Stimulated activated CD8-positive, alpha-beta memory T cell treated with anti-CD3 and anti-CD28 coated beads, Interleukin-4, amount 100 ng/mL, for 48 hours (primary cell): Measurements from ENCODE around the gene WNT1.

Experiments
- DNase-seq: peaks from one replicate; pipeline ENCODE4 v3.0.0-alpha.2; 2020

WNT1 gene

GRCh38 chr12:48978291-48978740 is at the start of gene WNT1:
Gene WNT1, plus strand, starts transcription at chr12:48978322. Its CDS starts 329 bp downstream, at chr12:48978651.
- peak; percentile 34 for DNase-seq

- DNase-seq, result no peak
Observed at GRCh38 chr12:48929551-48929950, 48.6 kb upstream of the WNT1 start.

- no peak for DNase-seq
Observed at GRCh38 chr12:48930475-48930874, 47.6 kb upstream of the WNT1 start.

GRCh38 chr12:48932878-48933277 is 45.2 kb upstream of the WNT1 start:
- DNase-seq, result no peak

GRCh38 chr12:48933664-48934311 is 44.3 kb upstream of the WNT1 start:
- DNase-seq, result no peak

GRCh38 chr12:48934312-48934706 is 43.8 kb upstream of the WNT1 start:
- DNase-seq, result no peak

GRCh38 chr12:48936379-48936979 is 41.6 kb upstream of the WNT1 start:
- peak; percentile 94 for DNase-seq

- no peak for DNase-seq
Observed at GRCh38 chr12:48937170-48937569, 41.0 kb upstream of the WNT1 start.

GRCh38 chr12:48938805-48939204 is 39.3 kb upstream of the WNT1 start:
- no peak for DNase-seq

- no peak for DNase-seq
Observed at GRCh38 chr12:48940181-48940580, 37.9 kb upstream of the WNT1 start.

GRCh38 chr12:48943221-48943620 is 34.9 kb upstream of the WNT1 start:
- no peak for DNase-seq

GRCh38 chr12:48946205-48946604 is 31.9 kb upstream of the WNT1 start:
- no peak for DNase-seq

GRCh38 chr12:48946943-48947342 is 31.2 kb upstream of the WNT1 start:
- DNase-seq, result no peak

GRCh38 chr12:48947727-48948126 is 30.4 kb upstream of the WNT1 start:
- DNase-seq, result no peak

GRCh38 chr12:48952691-48953090 is 25.4 kb upstream of the WNT1 start:
- no peak for DNase-seq

GRCh38 chr12:48954061-48954460 is 24.1 kb upstream of the WNT1 start:
- no peak for DNase-seq

GRCh38 chr12:48954841-48955501 is 23.2 kb upstream of the WNT1 start:
- DNase-seq, result no peak

GRCh38 chr12:48956279-48957140 is 21.6 kb upstream of the WNT1 start:
- peak; percentile 47 for DNase-seq

- DNase-seq, result peak; percentile 94
Observed at GRCh38 chr12:48957141-48958048, 20.7 kb upstream of the WNT1 start, which contains the start of gene ARF3. Gene ARF3, minus strand, starts transcription at chr12:48957487. Its CDS starts 16,392 bp downstream, at chr12:48941095.

GRCh38 chr12:48958049-48958388 is 20.1 kb upstream of the WNT1 start:
- no peak for DNase-seq

GRCh38 chr12:48960834-48961233 is 17.3 kb upstream of the WNT1 start:
- DNase-seq, result no peak

- no peak for DNase-seq
Observed at GRCh38 chr12:48961331-48961730, 16.8 kb upstream of the WNT1 start.
